ENCODE results near the gene PLPP2.

PLPP2 gene

GRCh38 chr19:317710-318508, 26.7 kb upstream of the PLPP2 start:
- Histone ChIP-seq H3K27ac (ENCODE audit: insufficient read depth, low read length, poor library complexity, severe bottlenecking) (no peak overlapping the region), H3K4me3 (ENCODE audit: insufficient read depth, low read depth, low read length, poor library complexity, severe bottlenecking) (no peak overlapping the region), H3K27me3 (replicated peaks; ENCODE audit: control insufficient read depth, insufficient read depth, low read length, poor library complexity, severe bottlenecking) (no peaks in the 10 kb centered on the region), H3K4me1 (ENCODE audit: control insufficient read depth, insufficient read depth, low read length, poor library complexity, severe bottlenecking) (no peaks in the 10 kb centered on the region), H3K9me3 (ENCODE audit: control insufficient read depth, low read length) (no peaks in the 10 kb centered on the region), H3K36me3 (ENCODE audit: control insufficient read depth, insufficient read depth, low read length) (peaks cover 12% of the 10 kb centered on the region)
- DNase-seq: no peak

GRCh38 chr19:315811-316210, 24.6 kb upstream of the PLPP2 start:
- Histone ChIP-seq H3K36me3 (ENCODE audit: control insufficient read depth, insufficient read depth, low read length) (peaks cover 16% of the 10 kb centered on the region), H3K27ac (ENCODE audit: insufficient read depth, low read length, poor library complexity, severe bottlenecking) (no peak overlapping the region), H3K27me3 (replicated peaks; ENCODE audit: control insufficient read depth, insufficient read depth, low read length, poor library complexity, severe bottlenecking) (no peaks in the 10 kb centered on the region), H3K4me1 (ENCODE audit: control insufficient read depth, insufficient read depth, low read length, poor library complexity, severe bottlenecking) (no peaks in the 10 kb centered on the region), H3K4me3 (ENCODE audit: insufficient read depth, low read depth, low read length, poor library complexity, severe bottlenecking) (no peak overlapping the region), H3K9me3 (ENCODE audit: control insufficient read depth, low read length) (no peaks in the 10 kb centered on the region)
- DNase-seq: no peak

GRCh38 chr19:313988-314815, 23.0 kb upstream of the PLPP2 start:
- Histone ChIP-seq H3K27me3 (replicated peaks; ENCODE audit: control insufficient read depth, insufficient read depth, low read length, poor library complexity, severe bottlenecking) (no peaks in the 10 kb centered on the region), H3K4me1 (ENCODE audit: control insufficient read depth, insufficient read depth, low read length, poor library complexity, severe bottlenecking) (no peaks in the 10 kb centered on the region), H3K4me3 (ENCODE audit: insufficient read depth, low read depth, low read length, poor library complexity, severe bottlenecking) (no peak overlapping the region), H3K27ac (ENCODE audit: insufficient read depth, low read length, poor library complexity, severe bottlenecking) (no peak overlapping the region), H3K36me3 (ENCODE audit: control insufficient read depth, insufficient read depth, low read length) (peaks cover 17% of the 10 kb centered on the region), H3K9me3 (ENCODE audit: control insufficient read depth, low read length) (no peaks in the 10 kb centered on the region)
- no peak for DNase-seq

GRCh38 chr19:313169-313987, 22.2 kb upstream of the PLPP2 start:
- Histone ChIP-seq H3K9me3 (ENCODE audit: control insufficient read depth, low read length) (no peaks in the 10 kb centered on the region), H3K27ac (ENCODE audit: insufficient read depth, low read length, poor library complexity, severe bottlenecking) (no peak overlapping the region), H3K4me1 (ENCODE audit: control insufficient read depth, insufficient read depth, low read length, poor library complexity, severe bottlenecking) (no peaks in the 10 kb centered on the region), H3K4me3 (ENCODE audit: insufficient read depth, low read depth, low read length, poor library complexity, severe bottlenecking) (no peak overlapping the region), H3K36me3 (ENCODE audit: control insufficient read depth, insufficient read depth, low read length) (peaks cover 17% of the 10 kb centered on the region), H3K27me3 (replicated peaks; ENCODE audit: control insufficient read depth, insufficient read depth, low read length, poor library complexity, severe bottlenecking) (no peaks in the 10 kb centered on the region)
- no peak for DNase-seq

- Histone ChIP-seq H3K4me3 (ENCODE audit: insufficient read depth, low read depth, low read length, poor library complexity, severe bottlenecking) (no peak overlapping the region), H3K9me3 (ENCODE audit: control insufficient read depth, low read length) (no peaks in the 10 kb centered on the region), H3K36me3 (ENCODE audit: control insufficient read depth, insufficient read depth, low read length) (peaks cover 28% of the 10 kb centered on the region), H3K4me1 (ENCODE audit: control insufficient read depth, insufficient read depth, low read length, poor library complexity, severe bottlenecking) (no peaks in the 10 kb centered on the region), H3K27me3 (replicated peaks; ENCODE audit: control insufficient read depth, insufficient read depth, low read length, poor library complexity, severe bottlenecking) (no peaks in the 10 kb centered on the region), H3K27ac (ENCODE audit: insufficient read depth, low read length, poor library complexity, severe bottlenecking) (no peak overlapping the region)
- DNase-seq: no peak
These were observed 20.6 kb upstream of the PLPP2 start for GRCh38 chr19:311813-312261.

GRCh38 chr19:310781-311496, 19.7 kb upstream of the PLPP2 start:
- H3K4me3 ChIP-seq (ENCODE audit: insufficient read depth, low read depth, low read length, poor library complexity, severe bottlenecking): no peak overlapping the region
- H3K36me3 ChIP-seq (ENCODE audit: control insufficient read depth, insufficient read depth, low read length): peaks cover 37% of the 10 kb centered on the region
- no peaks in the 10 kb centered on the region for H3K9me3 ChIP-seq (ENCODE audit: control insufficient read depth, low read length)
- no peak for DNase-seq
- no peaks in the 10 kb centered on the region for H3K4me1 ChIP-seq (ENCODE audit: control insufficient read depth, insufficient read depth, low read length, poor library complexity, severe bottlenecking)
- no peak overlapping the region for H3K27ac ChIP-seq (ENCODE audit: insufficient read depth, low read length, poor library complexity, severe bottlenecking)
- H3K27me3 ChIP-seq (replicated peaks; ENCODE audit: control insufficient read depth, insufficient read depth, low read length, poor library complexity, severe bottlenecking): no peaks in the 10 kb centered on the region

GRCh38 chr19:310141-310651, 19.0 kb upstream of the PLPP2 start:
- Histone ChIP-seq H3K9me3 (ENCODE audit: control insufficient read depth, low read length) (no peaks in the 10 kb centered on the region), H3K36me3 (ENCODE audit: control insufficient read depth, insufficient read depth, low read length) (peaks cover 43% of the 10 kb centered on the region), H3K4me1 (ENCODE audit: control insufficient read depth, insufficient read depth, low read length, poor library complexity, severe bottlenecking) (no peaks in the 10 kb centered on the region), H3K27ac (ENCODE audit: insufficient read depth, low read length, poor library complexity, severe bottlenecking) (no peak overlapping the region), H3K4me3 (ENCODE audit: insufficient read depth, low read depth, low read length, poor library complexity, severe bottlenecking) (no peak overlapping the region), H3K27me3 (replicated peaks; ENCODE audit: control insufficient read depth, insufficient read depth, low read length, poor library complexity, severe bottlenecking) (no peaks in the 10 kb centered on the region)
- DNase-seq: no peak

GRCh38 chr19:309206-309565, 18.0 kb upstream of the PLPP2 start:
- Histone ChIP-seq H3K36me3 (ENCODE audit: control insufficient read depth, insufficient read depth, low read length) (peaks cover 43% of the 10 kb centered on the region), H3K4me3 (ENCODE audit: insufficient read depth, low read depth, low read length, poor library complexity, severe bottlenecking) (no peak overlapping the region), H3K27ac (ENCODE audit: insufficient read depth, low read length, poor library complexity, severe bottlenecking) (no peak overlapping the region), H3K9me3 (ENCODE audit: control insufficient read depth, low read length) (no peaks in the 10 kb centered on the region), H3K27me3 (replicated peaks; ENCODE audit: control insufficient read depth, insufficient read depth, low read length, poor library complexity, severe bottlenecking) (no peaks in the 10 kb centered on the region), H3K4me1 (ENCODE audit: control insufficient read depth, insufficient read depth, low read length, poor library complexity, severe bottlenecking) (no peaks in the 10 kb centered on the region)
- DNase-seq: no peak

GRCh38 chr19:308471-309205, 17.4 kb upstream of the PLPP2 start:
- peaks cover 43% of the 10 kb centered on the region for H3K36me3 ChIP-seq (ENCODE audit: control insufficient read depth, insufficient read depth, low read length)
- no peak overlapping the region for H3K27ac ChIP-seq (ENCODE audit: insufficient read depth, low read length, poor library complexity, severe bottlenecking)
- DNase-seq: no peak
- no peaks in the 10 kb centered on the region for H3K9me3 ChIP-seq (ENCODE audit: control insufficient read depth, low read length)
- no peaks in the 10 kb centered on the region for H3K27me3 ChIP-seq (replicated peaks; ENCODE audit: control insufficient read depth, insufficient read depth, low read length, poor library complexity, severe bottlenecking)
- H3K4me1 ChIP-seq (ENCODE audit: control insufficient read depth, insufficient read depth, low read length, poor library complexity, severe bottlenecking): no peaks in the 10 kb centered on the region
- no peak overlapping the region for H3K4me3 ChIP-seq (ENCODE audit: insufficient read depth, low read depth, low read length, poor library complexity, severe bottlenecking)

All from effector memory CD4-positive, alpha-beta T cell (primary cell).